ENCODE data around the gene CARMIL1. TPM values are rescaled to one million over a fixed set of nuclear protein-coding genes. Genes with fewer than 3 reads are reported as not detected.

CARMIL1 gene
- total and polyA plus RNA-seq, 2 of the 8 experiments (the other 6 are each of a cell fraction or from before 2014, with no cell fraction given) = 20.3 to 40.4 TPM

DNA sequence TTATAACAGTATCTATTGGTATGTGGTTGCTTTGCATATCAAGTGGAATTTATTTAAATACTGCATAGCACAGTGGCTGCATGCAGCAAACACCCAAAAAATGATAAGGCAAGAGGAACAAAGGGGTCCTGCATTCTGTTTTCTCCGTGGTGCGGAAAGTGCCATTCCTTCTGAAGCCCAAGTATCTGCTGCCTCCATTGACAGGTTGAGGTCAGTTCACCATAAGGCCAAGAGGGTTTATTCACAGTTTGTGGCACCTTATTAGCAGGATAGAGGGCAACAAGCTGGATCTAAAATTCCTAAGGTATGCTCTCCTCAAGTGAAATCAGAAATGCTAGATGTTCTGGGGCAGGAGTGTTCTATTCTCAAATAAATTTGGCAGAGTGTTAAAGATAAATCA lies 9.3 kb downstream of the CARMIL1 start:
- Histone ChIP-seq H3K79me1 (ENCODE audit: low read depth, low read length) (peaks cover 5% of the 10 kb centered on the region), H2AFZ (ENCODE audit: low read length) (no peak overlapping the region), H3K27ac (ENCODE audit: low read depth, low read length) (no peak overlapping the region), H3K4me1 (replicated peaks in 1 of 4; ENCODE audit: control insufficient read depth in 3 of 4, insufficient read depth in 4 of 4, low read length in 3 of 4) (peaks cover 0 to 6% (median 0%) of the 10 kb centered on the region in 4 experiments; a peak in 1 of 7 replicates), H3K9me3 (ENCODE audit: insufficient read depth in 2 of 2, low read depth in 1 of 2, low read length in 1 of 2) (no peaks in the 10 kb centered on the region), H4K8ac (ENCODE audit: extremely low read depth, insufficient read depth, low read length) (no peak overlapping the region), H4K20me1 (replicated peaks in 1 of 2; ENCODE audit: control insufficient read depth in 1 of 2, insufficient read depth in 2 of 2, low read length in 2 of 2) (peaks cover 1 to 11% of the 10 kb centered on the region in 2 experiments), H3K56ac (replicated peaks; ENCODE audit: insufficient read length, low read depth, low read length) (no peak overlapping the region), H3K36me3 (ENCODE audit: control insufficient read depth in 2 of 4, insufficient read depth in 4 of 4, low read length in 3 of 4) (peaks cover 0 to 8% (median 0%) of the 10 kb centered on the region in 4 experiments; a peak in 2 of 8 replicates), H3K4me2 (ENCODE audit: insufficient read depth in 1 of 2, low read depth in 2 of 2, low read length in 2 of 2) (no peak overlapping the region), H3K27me3 (replicated peaks in 1 of 4; ENCODE audit: control insufficient read depth in 3 of 4, extremely low read depth in 1 of 4, insufficient read depth in 3 of 4, low read length in 3 of 4) (no peaks in the 10 kb centered on the region), H2BK20ac (ENCODE audit: low read length) (no peak overlapping the region), H2BK15ac (ENCODE audit: low read length) (no peak overlapping the region), H2BK12ac (ENCODE audit: low read depth, low read length) (no peak overlapping the region), H3K79me2 (ENCODE audit: control insufficient read depth in 1 of 2, insufficient read depth in 2 of 2, low read length in 2 of 2) (peaks cover 4 to 98% of the 10 kb centered on the region in 2 experiments), H3K4ac (replicated peaks; ENCODE audit: insufficient read length, low read depth, low read length) (no peak overlapping the region), H3K9ac (replicated peaks in 1 of 4; ENCODE audit: extremely low read depth in 1 of 4, low read depth in 3 of 4, low read length in 3 of 4) (no peak overlapping the region), H3K14ac (ENCODE audit: insufficient read length) (no peak overlapping the region), H4K91ac (replicated peaks; ENCODE audit: insufficient read length, low read length) (no peak overlapping the region), H2AK5ac (ENCODE audit: low read depth, low read length) (no peak overlapping the region), H3K23ac (ENCODE audit: insufficient read length) (no peak overlapping the region), H3K18ac (ENCODE audit: extremely low read depth, low read length) (no peak overlapping the region), H3K23me2 (ENCODE audit: low read depth, low read length) (no peaks in the 10 kb centered on the region; the same call in 1 of the 2 replicates), H3K4me3 (ENCODE audit: extremely low read depth in 1 of 4, insufficient read depth in 2 of 4, low read depth in 3 of 4, low read length in 4 of 4) (no peak overlapping the region), H2BK120ac (replicated peaks; ENCODE audit: low read depth, low read length) (no peak overlapping the region), H2BK5ac (ENCODE audit: low read depth, low read length) (no peak overlapping the region), H4K5ac (ENCODE audit: insufficient read length, low read depth, low read length) (no peak overlapping the region)
- POLR2A ChIA-PET (ENCODE audit: partially characterized antibody) = interaction anchor here (0.9 to 1.1 kb wide), 2 partner anchors 10 kb away, joined by 3 to 4 read pairs; partner anchors contain the start of gene CARMIL1
- CTCF ChIA-PET (ENCODE audit: partially characterized antibody) = interaction anchor here (0.6 to 1.8 kb wide), 7 partner anchors 9 to 201 kb away, joined by 3 to 8 read pairs (median 4); partner anchors contain the start of gene CARMIL1
- TF ChIP-seq CTBP2 (IDR thresholded peaks at IDR 0.05; ENCODE audit: borderline replicate concordance, insufficient read depth, insufficient read length, low read length) (no peak), SAP30 (IDR thresholded peaks at IDR 0.05; ENCODE audit: insufficient read depth, insufficient replicate concordance, low read length) (no peak), TAF1 (IDR thresholded peaks at IDR 0.05; ENCODE audit: low read depth, low read length) (no peak), JUND (IDR thresholded peaks at IDR 0.05; ENCODE audit: low read length) (no peak)
- TF ChIP-seq, protein P1, sequence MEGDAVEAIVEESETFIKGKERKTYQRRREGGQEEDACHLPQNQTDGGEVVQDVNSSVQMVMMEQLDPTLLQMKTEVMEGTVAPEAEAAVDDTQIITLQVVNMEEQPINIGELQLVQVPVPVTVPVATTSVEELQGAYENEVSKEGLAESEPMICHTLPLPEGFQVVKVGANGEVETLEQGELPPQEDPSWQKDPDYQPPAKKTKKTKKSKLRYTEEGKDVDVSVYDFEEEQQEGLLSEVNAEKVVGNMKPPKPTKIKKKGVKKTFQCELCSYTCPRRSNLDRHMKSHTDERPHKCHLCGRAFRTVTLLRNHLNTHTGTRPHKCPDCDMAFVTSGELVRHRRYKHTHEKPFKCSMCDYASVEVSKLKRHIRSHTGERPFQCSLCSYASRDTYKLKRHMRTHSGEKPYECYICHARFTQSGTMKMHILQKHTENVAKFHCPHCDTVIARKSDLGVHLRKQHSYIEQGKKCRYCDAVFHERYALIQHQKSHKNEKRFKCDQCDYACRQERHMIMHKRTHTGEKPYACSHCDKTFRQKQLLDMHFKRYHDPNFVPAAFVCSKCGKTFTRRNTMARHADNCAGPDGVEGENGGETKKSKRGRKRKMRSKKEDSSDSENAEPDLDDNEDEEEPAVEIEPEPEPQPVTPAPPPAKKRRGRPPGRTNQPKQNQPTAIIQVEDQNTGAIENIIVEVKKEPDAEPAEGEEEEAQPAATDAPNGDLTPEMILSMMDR (IDR thresholded peaks at IDR 0.05; ENCODE audit: control extremely low read depth in 1 of 3, insufficient read depth in 1 of 3, low read depth in 1 of 3, low read length in 3 of 3) = no peak
- DNase-seq (ENCODE audit: low read depth in 1 of 2, low spot score in 2 of 2) (no peak), FAIRE-seq (peak; percentile 28)
- 83% methylated on average over 2 of the region's 2 CpGs; no CpG with 5 or more reads in 1 of the 2 experiments for WGBS, 2 experiments (ENCODE audit: extremely low coverage in 1 of 2, insufficient coverage in 1 of 2, insufficient read length in 1 of 2, insufficient replicate concordance in 2 of 2, low coverage in 1 of 2, low lambda C conversion rate in 2 of 2, missing lambda C conversion rate in 1 of 2)

Measured in H1 (cell line).